B cell (primary cell): ENCODE results near the gene DNAAF5. TPM values are rescaled to one million over a fixed set of nuclear protein-coding genes. Genes with fewer than 3 reads are reported as not detected.

Experiments
- ATAC-seq: fragments of 200-7000 bp; cut with Tn5 transposase; one replicate; pipeline ENCODE4 v1.10.0; 2021; ENCODE audit warnings: low read depth, mild to moderate bottlenecking, moderate number of reproducible peaks, moderate library complexity
- CTCF ChIA-PET: fragments of 350-600 bp; sonication (Branson Sonifier 250); formaldehyde crosslinking; loops from one replicate; lab custom pipeline; 2021; ENCODE audit warnings: antibody characterized with exemption, inconsistent platforms; lab: Charles Lee
- POLR2A ChIA-PET: fragments of 350-600 bp; sonication (Branson Sonifier 250); formaldehyde crosslinking; loops from one replicate; lab custom pipeline; 2021; ENCODE audit warnings: antibody characterized with exemption; lab: Charles Lee
- DNase-seq: peaks from one replicate; pipeline ENCODE4 v3.0.0; 2013
- H2AFZ ChIP-seq: 2 replicates; pipeline ENCODE4 v1.6.1; 2012; ENCODE audit warnings: mild to moderate bottlenecking, low read depth, low read length; ENCODE audit not compliant: insufficient read depth, poor library complexity, severe bottlenecking
- H3K27ac ChIP-seq, 2 donors: 1 replicate in 1 of 2; 2 replicates in 1 of 2; pipeline ENCODE4 v1.5.1; 2012 to 2013; ENCODE audit warnings: low read length in 2 of 2, mild to moderate bottlenecking in 2 of 2, moderate library complexity in 1 of 2
- H3K27me3 ChIP-seq, 4 experiments: fragments of 200-600 bp in 1 of 4; sonication (generic) in 1 of 4; replicated peaks in 1 of 4; 1 replicate in 2 of 4; 2 replicates in 2 of 4; pipeline versions ENCODE4 v1.6.1 to v1.7.0; 2013 to 2016; ENCODE audit warnings: low read length in 3 of 4, mild to moderate bottlenecking in 2 of 4, mixed read lengths in 1 of 4, moderate library complexity in 1 of 4; ENCODE audit not compliant: insufficient read depth in 4 of 4, control insufficient read depth in 3 of 4; ENCODE audit errors: control extremely low read depth in 1 of 4
- H3K36me3 ChIP-seq, 2 experiments: replicated peaks in 1 of 2; 1 replicate in 1 of 2; 2 replicates in 1 of 2; pipeline versions ENCODE4 v1.6.1 to v1.7.1; 2013; ENCODE audit warnings: low read length in 1 of 2; ENCODE audit not compliant: insufficient read depth in 2 of 2, control insufficient read depth in 1 of 2; ENCODE audit errors: control extremely low read depth in 1 of 2, extremely low read depth in 1 of 2
- H3K4me1 ChIP-seq, 2 donors: fragments of 200-600 bp in 1 of 2; sonication (generic) in 1 of 2; 1 replicate in 1 of 2; 2 replicates in 1 of 2; pipeline versions ENCODE4 v1.5.1 to v1.6.1; 2013 to 2017; ENCODE audit warnings: low read length in 2 of 2; ENCODE audit not compliant: control insufficient read depth in 2 of 2, insufficient read depth in 2 of 2
- H3K4me2 ChIP-seq: replicated peaks from 2 replicates; pipeline ENCODE3; 2012; ENCODE audit warnings: mild to moderate bottlenecking, low read depth, low read length; ENCODE audit not compliant: poor library complexity, severe bottlenecking
- H3K4me3 ChIP-seq, 5 experiments: fragments of 200-600 bp in 1 of 5; sonication (generic) in 1 of 5; 1 replicate in 3 of 5; 2 replicates in 2 of 5; pipeline versions ENCODE4 v1.5.1 to v1.7.0; 2011 to 2016; ENCODE audit warnings: low read length in 4 of 5, mild to moderate bottlenecking in 4 of 5, low read depth in 2 of 5, control low read depth in 1 of 5, moderate library complexity in 1 of 5; ENCODE audit not compliant: insufficient read depth in 1 of 5; ENCODE audit errors: control extremely low read depth in 1 of 5, extremely low read depth in 1 of 5
- H3K79me2 ChIP-seq: fragments of 200-600 bp; sonication (generic); one replicate; pipeline ENCODE4 v1.6.0; 2016; ENCODE audit warnings: low read length; ENCODE audit not compliant: control insufficient read depth, insufficient read depth
- H3K9ac ChIP-seq: fragments of 200-600 bp; sonication (generic); 2 replicates; pipeline ENCODE4 v1.6.1; 2017; ENCODE audit warnings: mild to moderate bottlenecking, low read length, moderate library complexity
- H3K9me3 ChIP-seq, 3 donors: one replicate each; pipeline versions ENCODE4 v1.6.1 to v1.7.1; 2013; ENCODE audit warnings: low read length in 2 of 3; ENCODE audit not compliant: control insufficient read depth in 2 of 3, insufficient read depth in 1 of 3; ENCODE audit errors: control extremely low read depth in 1 of 3
- H4K20me1 ChIP-seq: 2 replicates; pipeline ENCODE4 v1.6.0; 2012; ENCODE audit warnings: mild to moderate bottlenecking, low read length; ENCODE audit not compliant: insufficient read depth, control insufficient read depth, poor library complexity, severe bottlenecking
- H3K27ac Mint-ChIP-seq: one replicate; pipeline ENCODE4 v1.8.0; 2021; ENCODE audit warnings: mixed read lengths
- H3K27me3 Mint-ChIP-seq: one replicate; pipeline ENCODE4 v1.8.0; 2021; ENCODE audit warnings: mixed read lengths
- H3K4me1 Mint-ChIP-seq: one replicate; pipeline ENCODE4 v1.8.0; 2021; ENCODE audit warnings: mixed read lengths
- H3K4me3 Mint-ChIP-seq: one replicate; pipeline ENCODE4 v1.8.0; 2021; ENCODE audit warnings: mixed read lengths
- H3K9me3 Mint-ChIP-seq: one replicate; pipeline ENCODE4 v1.8.0; 2022; ENCODE audit warnings: mixed read lengths; ENCODE audit not compliant: insufficient read depth
- EZH2 ChIP-seq: IDR thresholded peaks from 2 replicates; pipeline ENCODE4 v1.6.1; 2012; ENCODE audit warnings: borderline replicate concordance, low read depth, mild to moderate bottlenecking, moderate library complexity, low read length; ENCODE audit not compliant: insufficient read depth, poor library complexity, severe bottlenecking
- WGBS: methylation state at CpG from one replicate; pipeline ENCODE4 v1.1.5; 2013; ENCODE audit warnings: missing lambda C conversion rate; ENCODE audit not compliant: insufficient coverage; 5-methylcytosine and 5-hydroxymethylcytosine counted together
- intact Hi-C: fragments of 100-400 bp; cut with micrococcal nuclease; formaldehyde crosslinking; loops from one replicate; pipeline ENCODE4 v1.10.0; 2022
- polyA plus RNA-seq: library from polyadenylated mRNA; depleted of rRNA; stranded (reverse); fragments of >200 nt; gene quantifications from 2 replicates; pipeline ENCODE4 v1.2.3, GENCODE V29; 2012
- total RNA-seq, 2 donors: library from RNA; stranded (reverse); fragments of 120-200 nt in 1 of 2; gene quantifications; 1 replicate in 1 of 2; 2 replicates in 1 of 2; pipeline versions ENCODE4 v1.2.3 to v1.2.4, GENCODE V29; 2013 to 2022
- TF ChIP-seq, protein P1 (sequence below): fragments of 200-600 bp; IDR thresholded peaks from one replicate; pipeline ENCODE4 v1.8.0; 2022; ENCODE audit warnings: antibody characterized with exemption, mild to moderate bottlenecking

The DNAAF5 gene
- total and polyA plus RNA-seq, 2 donors (not counting 1 experiment from before 2014, with no cell fraction given) = 18.0 to 21.4 TPM

- Histone ChIP-seq H3K27me3 (no peaks in the 10 kb centered on the region), H3K4me1 (no peaks in the 10 kb centered on the region), H3K4me3 (no peak overlapping the region), H2AFZ (no peak overlapping the region), H3K4me2 (no peak overlapping the region), H3K79me2 (peaks cover 8% of the 10 kb centered on the region), H3K9ac (no peak overlapping the region), H4K20me1 (no peaks in the 10 kb centered on the region), H3K27ac (no peak overlapping the region), H3K9me3 (peaks cover 0 to 8% (median 0%) of the 10 kb centered on the region in 3 donors), H3K36me3 (peaks cover 0 to 9% of the 10 kb centered on the region in 2 experiments)
- WGBS = 96% methylated on average over 30 of the region's 40 CpGs
- H3K27ac Mint-ChIP-seq = no peak overlapping the region
- H3K27me3 Mint-ChIP-seq = no peaks in the 10 kb centered on the region
- no peak overlapping the region for H3K4me3 Mint-ChIP-seq
- ChIA-PET CTCF (no interaction called here), POLR2A (no interaction called here)
- no peaks in the 10 kb centered on the region for H3K9me3 Mint-ChIP-seq
- DNase-seq (no peak), ATAC-seq (no peak)
- H3K4me1 Mint-ChIP-seq = no peaks in the 10 kb centered on the region
- intact Hi-C loops = no loop called here
- TF ChIP-seq, protein P1, sequence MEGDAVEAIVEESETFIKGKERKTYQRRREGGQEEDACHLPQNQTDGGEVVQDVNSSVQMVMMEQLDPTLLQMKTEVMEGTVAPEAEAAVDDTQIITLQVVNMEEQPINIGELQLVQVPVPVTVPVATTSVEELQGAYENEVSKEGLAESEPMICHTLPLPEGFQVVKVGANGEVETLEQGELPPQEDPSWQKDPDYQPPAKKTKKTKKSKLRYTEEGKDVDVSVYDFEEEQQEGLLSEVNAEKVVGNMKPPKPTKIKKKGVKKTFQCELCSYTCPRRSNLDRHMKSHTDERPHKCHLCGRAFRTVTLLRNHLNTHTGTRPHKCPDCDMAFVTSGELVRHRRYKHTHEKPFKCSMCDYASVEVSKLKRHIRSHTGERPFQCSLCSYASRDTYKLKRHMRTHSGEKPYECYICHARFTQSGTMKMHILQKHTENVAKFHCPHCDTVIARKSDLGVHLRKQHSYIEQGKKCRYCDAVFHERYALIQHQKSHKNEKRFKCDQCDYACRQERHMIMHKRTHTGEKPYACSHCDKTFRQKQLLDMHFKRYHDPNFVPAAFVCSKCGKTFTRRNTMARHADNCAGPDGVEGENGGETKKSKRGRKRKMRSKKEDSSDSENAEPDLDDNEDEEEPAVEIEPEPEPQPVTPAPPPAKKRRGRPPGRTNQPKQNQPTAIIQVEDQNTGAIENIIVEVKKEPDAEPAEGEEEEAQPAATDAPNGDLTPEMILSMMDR = no peak
- no peak for TF ChIP-seq EZH2
Measured at GRCh38 chr7:746155-747061, 19.9 kb downstream of the DNAAF5 start.

DNA sequence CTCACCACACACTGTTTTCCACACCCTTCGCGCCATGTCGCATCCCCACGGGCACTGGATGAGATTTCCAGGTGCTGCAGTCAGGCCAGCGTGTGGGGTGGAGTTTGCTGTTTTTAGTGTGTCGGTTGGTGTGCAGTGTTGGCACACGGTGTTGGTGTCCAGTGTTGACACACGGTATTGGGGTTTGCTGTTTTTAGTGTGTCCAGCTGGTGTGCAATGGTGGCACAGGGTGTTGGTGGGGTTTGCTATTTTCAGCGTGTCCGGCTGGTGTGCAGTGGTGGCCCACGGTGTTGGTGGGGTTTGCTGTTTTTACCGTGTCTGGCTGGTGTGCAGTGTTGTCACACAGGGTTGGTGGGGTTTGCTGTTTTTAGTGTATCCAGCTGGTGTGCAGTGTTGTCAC, 20.7 kb downstream of the DNAAF5 start:
- no peak for DNase-seq
- no peak overlapping the region for H3K4me2 ChIP-seq
- Mint-ChIP-seq H3K27me3 (no peaks in the 10 kb centered on the region), H3K9me3 (no peaks in the 10 kb centered on the region), H3K27ac (no peak overlapping the region), H3K4me3 (no peak overlapping the region), H3K4me1 (no peaks in the 10 kb centered on the region)
- H3K36me3 ChIP-seq = peaks cover 0 to 7% of the 10 kb centered on the region in 2 experiments
- TF ChIP-seq, protein P1 = no peak
- no peak for TF ChIP-seq EZH2
- no peak overlapping the region for H3K4me3 ChIP-seq
- peaks cover 3% of the 10 kb centered on the region for H3K79me2 ChIP-seq
- WGBS = 92% methylated on average over 11 of the region's 12 CpGs
- no peak overlapping the region for H3K27ac ChIP-seq
- peaks cover 0 to 8% (median 0%) of the 10 kb centered on the region in 3 donors for H3K9me3 ChIP-seq
- H4K20me1 ChIP-seq = no peaks in the 10 kb centered on the region
- H3K27me3 ChIP-seq = no peaks in the 10 kb centered on the region
- CTCF ChIA-PET = no interaction called here
- H3K9ac ChIP-seq = no peak overlapping the region
- POLR2A ChIA-PET = no interaction called here
- no peak overlapping the region for H2AFZ ChIP-seq
- no peak for ATAC-seq
- no peaks in the 10 kb centered on the region for H3K4me1 ChIP-seq
- intact Hi-C loops = no loop called here
